Thyroid gland (tissue), 4 donors: ENCODE results near the gene CCDC15. TPM values are rescaled to one million over a fixed set of nuclear protein-coding genes. Genes with fewer than 3 reads are reported as not detected.
"Not testable (repeated sequence)": the region's sequence is repeated elsewhere in the genome, so short reads cannot be mapped to it uniquely, and the experiment has no call there.

ENCODE experiments used
- DNase-seq, 2 donors: peaks; one replicate each; pipeline ENCODE4 v3.0.0-alpha.2; 2019
- H3K27ac ChIP-seq, 3 donors: fragments of 200-600 bp; sonication (generic); 1 replicate in 2 of 3; 2 replicates in 1 of 3; pipeline ENCODE4 v1.5.1; 2016 to 2019; ENCODE audit warnings: mild to moderate bottlenecking in 1 of 3, moderate library complexity in 1 of 3
- H3K27me3 ChIP-seq: fragments of 200-600 bp; sonication (generic); one replicate; pipeline ENCODE4 v1.5.1; 2019
- H3K36me3 ChIP-seq, 2 donors: fragments of 200-600 bp; sonication (generic); one replicate each; pipeline ENCODE4 v1.5.1; 2016 to 2019
- H3K4me1 ChIP-seq, 2 donors: fragments of 200-600 bp; sonication (generic); one replicate each; pipeline ENCODE4 v1.5.1; 2017 to 2019
- H3K4me3 ChIP-seq, 3 donors: fragments of 200-600 bp; sonication (generic); replicated peaks in 1 of 3; 1 replicate in 2 of 3; 2 replicates in 1 of 3; pipeline ENCODE4 v1.5.1; 2016; ENCODE audit warnings: mild to moderate bottlenecking in 1 of 3
- H3K9me3 ChIP-seq: fragments of 200-600 bp; sonication (generic); one replicate; pipeline ENCODE4 v1.5.1; 2017
- CTCF ChIP-seq, 6 experiments: fragments of 200-600 bp in 3 of 6; fragments of 450-650 bp in 3 of 6; sonication (generic) in 3 of 6; IDR thresholded peaks; one replicate each; pipeline ENCODE4 v1.5.1; 2016 to 2019; ENCODE audit warnings: antibody characterized with exemption in 6 of 6, mild to moderate bottlenecking in 2 of 6, inconsistent platforms in 1 of 6, moderate library complexity in 1 of 6
- POLR2A ChIP-seq, 2 donors: fragments of 450-650 bp; IDR thresholded peaks; one replicate each; pipeline ENCODE4 v1.6.1; 2017; ENCODE audit warnings: antibody characterized with exemption in 2 of 2, mild to moderate bottlenecking in 2 of 2, moderate library complexity in 1 of 2
- WGBS, 2 donors: methylation state at CpG; one replicate each; pipeline ENCODE4 v1.1.5; 2017; 5-methylcytosine and 5-hydroxymethylcytosine counted together
- intact Hi-C: fragments of 100-400 bp; cut with DNase I; formaldehyde crosslinking; loops from one replicate; pipeline ENCODE4 v1.15.1; 2023
- total RNA-seq, 4 donors: library from RNA; depleted of rRNA; stranded (reverse); fragments of >200 nt; gene quantifications; one replicate each; pipeline ENCODE4 v1.2.3, GENCODE V29; 2016

The CCDC15 gene
- total RNA-seq, 4 donors from 2014 or later = 0.33 to 2.8 (median 1.1) TPM

- no peaks in the 10 kb centered on the region for H3K9me3 ChIP-seq
- no peaks in the 10 kb centered on the region for H3K4me1 ChIP-seq
- intact Hi-C loops = no loop called here
- no peaks in the 10 kb centered on the region for H3K27me3 ChIP-seq
- 94 to 97% methylated on average over 2 of the region's 2 CpGs for WGBS, 2 donors
- no peak overlapping the region for H3K27ac ChIP-seq
- DNase-seq = no peak
- no peak overlapping the region for H3K4me3 ChIP-seq
- TF ChIP-seq POLR2A (IDR thresholded peaks at IDR 0.05) = no peak
- no peak for TF ChIP-seq CTCF (IDR thresholded peaks at IDR 0.05)
- no peaks in the 10 kb centered on the region for H3K36me3 ChIP-seq
These were observed 51.5 kb downstream of the CCDC15 start for GRCh38 chr11:125005491-125005890.

GRCh38 chr11:125016413-125016812 lies 62.4 kb downstream of the CCDC15 start:
- H3K36me3 ChIP-seq = no peaks in the 10 kb centered on the region
- TF ChIP-seq POLR2A (IDR thresholded peaks at IDR 0.05) (no peak), CTCF (IDR thresholded peaks at IDR 0.05) (no peak)
- H3K4me1 ChIP-seq = no peaks in the 10 kb centered on the region
- no peaks in the 10 kb centered on the region for H3K9me3 ChIP-seq
- DNase-seq = no peak
- intact Hi-C loops = no loop called here
- no peak overlapping the region for H3K4me3 ChIP-seq
- no peak overlapping the region for H3K27ac ChIP-seq
- no peaks in the 10 kb centered on the region for H3K27me3 ChIP-seq

GRCh38 chr11:125020342-125020741 lies 66.3 kb downstream of the CCDC15 start:
- WGBS, 2 donors = 87 to 93% methylated on average over 2 of the region's 2 CpGs
- intact Hi-C loops = no loop called here
- H3K4me1 ChIP-seq = no peaks in the 10 kb centered on the region
- no peaks in the 10 kb centered on the region for H3K9me3 ChIP-seq
- DNase-seq = no peak
- no peak overlapping the region for H3K27ac ChIP-seq
- no peaks in the 10 kb centered on the region for H3K27me3 ChIP-seq
- H3K36me3 ChIP-seq = no peaks in the 10 kb centered on the region
- TF ChIP-seq CTCF (IDR thresholded peaks at IDR 0.05) = no peak
- no peak for TF ChIP-seq POLR2A (IDR thresholded peaks at IDR 0.05)
- H3K4me3 ChIP-seq = no peak overlapping the region

GRCh38 chr11:125022551-125022950 lies 68.5 kb downstream of the CCDC15 start:
- intact Hi-C loops = no loop called here
- H3K27ac ChIP-seq = no peak overlapping the region

GRCh38 chr11:125025968-125026367 lies 72.0 kb downstream of the CCDC15 start:
- 100% methylated on average over 2 of the region's 2 CpGs for WGBS, 2 donors
- Histone ChIP-seq H3K27me3 (no peaks in the 10 kb centered on the region), H3K27ac (no peak overlapping the region), H3K9me3 (no peaks in the 10 kb centered on the region), H3K4me1 (no peaks in the 10 kb centered on the region), H3K36me3 (no peaks in the 10 kb centered on the region), H3K4me3 (no peak overlapping the region)
- intact Hi-C loops = no loop called here
- no peak for TF ChIP-seq POLR2A (IDR thresholded peaks at IDR 0.05)
- TF ChIP-seq CTCF (IDR thresholded peaks at IDR 0.05) = no peak
- no peak for DNase-seq

More at GRCh38 chr11:125022551-125022950, 68.5 kb downstream of the CCDC15 start:
- no peak for DNase-seq
- TF ChIP-seq CTCF (IDR thresholded peaks at IDR 0.05) (no peak), POLR2A (IDR thresholded peaks at IDR 0.05) (no peak)
- Histone ChIP-seq H3K36me3 (no peaks in the 10 kb centered on the region), H3K4me1 (no peaks in the 10 kb centered on the region), H3K27me3 (no peaks in the 10 kb centered on the region), H3K9me3 (no peaks in the 10 kb centered on the region), H3K4me3 (no peak overlapping the region)

- H3K27me3 ChIP-seq, H3K36me3 ChIP-seq, intact Hi-C loops, H3K9me3 ChIP-seq, DNase-seq, H3K4me1 ChIP-seq, H3K27ac ChIP-seq, H3K4me3 ChIP-seq: not testable (repeated sequence)
- 48 to 80% methylated on average over 1 of the region's 1 CpG for WGBS, 2 donors
These were observed 75.4 kb downstream of the CCDC15 start for GRCh38 chr11:125029431-125029830.
